ENCODE results near the gene CTNNA1. TPM values are rescaled to one million over a fixed set of nuclear protein-coding genes. Genes with fewer than 3 reads are reported as not detected.

The CTNNA1 gene
- total and polyA plus RNA-seq, 5 donors: 163 to 360 (median 289) TPM

Other genes with a start within 250 kb of the CTNNA1 start
- 100 to 1,000 TPM in 1 of 4 donors, 10 to 100 TPM in 3; 77.6 to 114 (median 78.6) TPM for gene ETF1, start 210.2 kb upstream of the CTNNA1 start, total RNA-seq
- gene ETF1, start 210.2 kb upstream of the CTNNA1 start, polyA plus RNA-seq: 35.2 TPM
- 100 to 1,000 TPM; 198 to 242 (median 239) TPM for gene HSPA9, start 178.0 kb upstream of the CTNNA1 start, total RNA-seq
- 170 TPM for gene HSPA9, start 178.0 kb upstream of the CTNNA1 start, polyA plus RNA-seq
- under 1 TPM in 2 of 4 donors, not detected in 2; 0.17 to 0.31 TPM for gene LRRTM2, start 121.9 kb downstream of the CTNNA1 start, total RNA-seq
- 0.07 TPM for gene LRRTM2, start 121.9 kb downstream of the CTNNA1 start, polyA plus RNA-seq